RWPE1 (cell line): Measurements from ENCODE around the gene ARID3A.
A peak's percentile ranks its signal among the peaks of the same experiment; 100 is the strongest.

ENCODE experiments used
- CTCF ChIA-PET: fragments of 350-600 bp; sonication (Branson Sonifier 250); formaldehyde crosslinking; extraction: SDS; loops from one replicate; lab custom pipeline; 2021; lab: Yijun Ruan, JAX
- POLR2A ChIA-PET: fragments of 400-600 bp; formaldehyde crosslinking; extraction: SDS; loops from one replicate; lab custom pipeline; 2020; ENCODE audit warnings: antibody characterized with exemption; ENCODE audit not compliant: low non-redundant PET; lab: Yijun Ruan, JAX
- DNase-seq: peaks from one replicate; pipeline ENCODE4 v3.0.0; 2012; ENCODE audit warnings: low spot score
- H3K27ac ChIP-seq: fragments of 450-650 bp; 2 replicates; pipeline ENCODE4 v1.5.1; 2017
- TF ChIP-seq, protein P1 (sequence below): fragments of 450-650 bp; conservative IDR thresholded peaks from 2 replicates; pipeline ENCODE4 v1.5.1; 2017; ENCODE audit warnings: low read depth, mild to moderate bottlenecking

Gene ARID3A

GRCh38 chr19:934865-935479 is 9.1 kb downstream of the ARID3A start:
- H3K27ac ChIP-seq, result peak overlapping the region; percentile 79
- no peak for DNase-seq
- CTCF ChIA-PET, result interaction anchor here (1.3 to 1.4 kb wide), 2 partner anchors 66 to 165 kb away, joined by 5 read pairs; no protein-coding TSS in a partner anchor
- TF ChIP-seq, protein P1, sequence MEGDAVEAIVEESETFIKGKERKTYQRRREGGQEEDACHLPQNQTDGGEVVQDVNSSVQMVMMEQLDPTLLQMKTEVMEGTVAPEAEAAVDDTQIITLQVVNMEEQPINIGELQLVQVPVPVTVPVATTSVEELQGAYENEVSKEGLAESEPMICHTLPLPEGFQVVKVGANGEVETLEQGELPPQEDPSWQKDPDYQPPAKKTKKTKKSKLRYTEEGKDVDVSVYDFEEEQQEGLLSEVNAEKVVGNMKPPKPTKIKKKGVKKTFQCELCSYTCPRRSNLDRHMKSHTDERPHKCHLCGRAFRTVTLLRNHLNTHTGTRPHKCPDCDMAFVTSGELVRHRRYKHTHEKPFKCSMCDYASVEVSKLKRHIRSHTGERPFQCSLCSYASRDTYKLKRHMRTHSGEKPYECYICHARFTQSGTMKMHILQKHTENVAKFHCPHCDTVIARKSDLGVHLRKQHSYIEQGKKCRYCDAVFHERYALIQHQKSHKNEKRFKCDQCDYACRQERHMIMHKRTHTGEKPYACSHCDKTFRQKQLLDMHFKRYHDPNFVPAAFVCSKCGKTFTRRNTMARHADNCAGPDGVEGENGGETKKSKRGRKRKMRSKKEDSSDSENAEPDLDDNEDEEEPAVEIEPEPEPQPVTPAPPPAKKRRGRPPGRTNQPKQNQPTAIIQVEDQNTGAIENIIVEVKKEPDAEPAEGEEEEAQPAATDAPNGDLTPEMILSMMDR, result no peak
- POLR2A ChIA-PET, result interaction anchor here (0.6 kb wide), 1 partner anchor 125 kb away, joined by 4 read pairs; no protein-coding TSS in a partner anchor

DNA sequence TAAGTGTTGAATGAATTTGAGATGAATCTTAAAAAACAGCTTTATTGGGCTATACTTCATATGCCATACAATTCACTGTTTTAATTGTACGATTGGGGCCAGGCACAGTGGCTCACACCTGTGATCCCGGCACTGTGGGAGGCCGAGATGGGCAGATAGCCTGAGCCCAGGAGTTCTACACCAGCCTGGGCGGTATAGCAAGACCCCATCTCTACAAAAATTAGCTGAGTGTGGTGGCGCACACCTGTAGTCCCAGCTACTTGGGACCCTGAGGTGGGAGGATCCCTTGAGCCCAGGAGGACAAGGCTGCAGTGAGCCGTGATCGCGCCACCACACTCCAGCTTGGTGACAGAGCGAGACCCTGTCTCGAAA is 10.3 kb downstream of the ARID3A start:
- DNase-seq, result no peak
- H3K27ac ChIP-seq, result no peak overlapping the region
- TF ChIP-seq, protein P1, result no peak
- CTCF ChIA-PET, result interaction anchor here (0.6 to 1.1 kb wide), 3 partner anchors 9 to 111 kb away, joined by 3 read pairs; no protein-coding TSS in a partner anchor
- POLR2A ChIA-PET, result no interaction called here

DNA sequence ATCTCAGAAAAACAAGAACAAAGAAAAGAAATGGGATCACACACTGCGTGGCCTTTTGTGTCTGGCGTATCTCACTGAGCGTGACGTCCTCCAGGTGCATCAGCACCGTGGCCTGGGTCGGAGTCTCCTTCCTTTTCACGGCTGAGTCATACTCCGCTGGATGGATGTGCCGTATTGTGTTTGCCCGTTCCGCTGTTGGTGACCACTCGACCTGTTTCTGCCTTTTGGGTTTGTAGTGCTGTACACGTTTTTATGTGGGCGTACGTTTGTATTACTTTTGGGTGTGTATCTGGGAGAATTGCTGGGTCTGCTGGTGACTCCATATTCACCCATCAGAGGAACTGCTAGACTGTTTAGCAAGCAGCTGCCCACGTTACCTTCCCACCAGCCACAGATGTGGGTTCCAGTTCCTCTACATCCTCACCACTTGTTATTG is 11.4 kb downstream of the ARID3A start:
- ChIA-PET POLR2A (no interaction called here), CTCF (no interaction called here)
- TF ChIP-seq, protein P1, result no peak
- no peak overlapping the region for H3K27ac ChIP-seq
- DNase-seq, result no peak

GRCh38 chr19:938233-938923 is 12.5 kb downstream of the ARID3A start:
- POLR2A ChIA-PET, result no interaction called here
- no peak overlapping the region for H3K27ac ChIP-seq
- no peak for DNase-seq
- CTCF ChIA-PET, result no interaction called here
- TF ChIP-seq, protein P1, result no peak

DNA sequence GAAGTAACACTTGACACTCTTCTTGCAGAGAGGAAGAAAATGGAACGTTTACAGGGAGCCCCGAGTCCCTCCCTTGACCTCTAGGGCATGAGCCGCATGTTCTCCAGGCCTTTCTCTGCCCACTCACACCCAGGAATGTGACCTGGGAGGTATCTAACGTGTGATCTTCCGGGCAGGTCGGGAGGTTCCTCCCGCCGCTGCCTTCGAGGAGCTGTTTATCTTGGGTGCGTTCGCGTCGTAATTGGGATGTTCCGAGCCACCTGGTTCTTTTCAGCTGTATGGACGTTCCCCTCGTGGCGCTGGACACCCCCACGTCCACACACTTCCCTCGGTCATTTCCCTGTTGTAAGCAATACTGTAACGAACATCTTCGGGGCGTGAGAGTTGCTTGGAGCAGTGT is 13.6 kb downstream of the ARID3A start:
- DNase-seq, result no peak
- ChIA-PET CTCF (no interaction called here), POLR2A (no interaction called here)
- TF ChIP-seq, protein P1, result no peak
- H3K27ac ChIP-seq, result no peak overlapping the region

DNA sequence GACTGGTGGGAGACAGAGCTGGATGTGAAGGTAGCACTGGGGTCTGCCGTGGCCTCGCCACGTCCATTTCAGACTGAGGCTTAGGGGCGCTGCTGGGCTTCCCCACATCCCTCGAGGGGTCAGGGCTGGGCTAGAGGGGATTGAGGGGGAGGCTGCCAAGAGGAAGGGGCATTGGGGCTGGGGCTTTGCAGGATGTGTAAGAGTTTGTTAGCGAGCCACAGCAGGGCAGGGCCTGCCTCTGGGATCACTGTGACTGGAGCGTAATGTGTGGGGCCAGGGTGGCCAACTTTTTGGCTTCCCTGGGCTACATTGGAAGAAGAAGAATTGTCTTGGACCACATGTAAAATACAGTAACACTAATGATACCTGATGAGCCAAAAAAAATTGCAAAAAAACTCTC is 14.1 kb downstream of the ARID3A start:
- POLR2A ChIA-PET, result no interaction called here
- peak overlapping the region; percentile 92 for H3K27ac ChIP-seq
- TF ChIP-seq, protein P1, result no peak
- CTCF ChIA-PET, result interaction anchor here (0.8 kb wide), 1 partner anchor 30 kb away, joined by 3 read pairs; no protein-coding TSS in a partner anchor
- DNase-seq, result no peak
